ENCODE results near the gene KRTAP3-3.

DNA sequence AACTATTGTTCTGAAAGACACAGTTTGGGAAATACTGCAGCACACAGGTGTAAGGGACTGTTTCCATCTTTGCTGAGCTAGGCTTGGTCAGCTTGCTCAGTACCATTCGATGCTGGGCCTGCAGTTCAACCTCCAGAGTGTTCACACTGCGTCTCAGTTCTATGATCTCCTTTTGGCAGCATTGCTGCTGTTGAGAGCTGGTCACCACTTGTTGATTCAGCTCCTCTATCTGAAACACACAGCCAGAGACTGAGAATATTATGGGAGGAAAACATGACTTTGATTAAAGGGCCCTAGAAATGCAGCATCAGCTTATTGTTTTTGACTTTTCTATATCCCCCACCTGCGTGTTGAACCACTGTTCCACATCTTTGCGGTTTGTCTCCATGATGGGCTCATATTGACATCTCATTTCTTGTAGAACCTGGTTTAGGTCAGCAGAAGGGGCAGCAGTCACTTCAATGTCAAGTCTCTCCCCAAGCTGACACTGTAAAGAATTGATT is 31.9 kb downstream of the KRTAP3-3 start:
- TF ChIP-seq, protein P1, sequence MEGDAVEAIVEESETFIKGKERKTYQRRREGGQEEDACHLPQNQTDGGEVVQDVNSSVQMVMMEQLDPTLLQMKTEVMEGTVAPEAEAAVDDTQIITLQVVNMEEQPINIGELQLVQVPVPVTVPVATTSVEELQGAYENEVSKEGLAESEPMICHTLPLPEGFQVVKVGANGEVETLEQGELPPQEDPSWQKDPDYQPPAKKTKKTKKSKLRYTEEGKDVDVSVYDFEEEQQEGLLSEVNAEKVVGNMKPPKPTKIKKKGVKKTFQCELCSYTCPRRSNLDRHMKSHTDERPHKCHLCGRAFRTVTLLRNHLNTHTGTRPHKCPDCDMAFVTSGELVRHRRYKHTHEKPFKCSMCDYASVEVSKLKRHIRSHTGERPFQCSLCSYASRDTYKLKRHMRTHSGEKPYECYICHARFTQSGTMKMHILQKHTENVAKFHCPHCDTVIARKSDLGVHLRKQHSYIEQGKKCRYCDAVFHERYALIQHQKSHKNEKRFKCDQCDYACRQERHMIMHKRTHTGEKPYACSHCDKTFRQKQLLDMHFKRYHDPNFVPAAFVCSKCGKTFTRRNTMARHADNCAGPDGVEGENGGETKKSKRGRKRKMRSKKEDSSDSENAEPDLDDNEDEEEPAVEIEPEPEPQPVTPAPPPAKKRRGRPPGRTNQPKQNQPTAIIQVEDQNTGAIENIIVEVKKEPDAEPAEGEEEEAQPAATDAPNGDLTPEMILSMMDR (IDR thresholded peaks at IDR 0.05; ENCODE audit: control extremely low read depth in 1 of 3, insufficient read depth in 1 of 3, low read depth in 1 of 3, low read length in 3 of 3), result no peak
- TF ChIP-seq POLR2AphosphoS5 (IDR thresholded peaks at IDR 0.05; ENCODE audit: low read depth, low read length), result no peak
- no peak for TF ChIP-seq CHD2 (IDR thresholded peaks at IDR 0.05; ENCODE audit: low read length)
- no peak for TF ChIP-seq RBBP5 (IDR thresholded peaks at IDR 0.05; ENCODE audit: borderline replicate concordance, low read depth, low read length)
- no peak for TF ChIP-seq ATF3 (IDR thresholded peaks at IDR 0.05; ENCODE audit: insufficient read depth, low read depth, low read length)
- TF ChIP-seq TEAD4 (IDR thresholded peaks at IDR 0.05; ENCODE audit: low read depth, low read length), result no peak
- TF ChIP-seq CEBPB (IDR thresholded peaks at IDR 0.05; ENCODE audit: low read depth, low read length), result no peak
- no peak for TF ChIP-seq HDAC2 (IDR thresholded peaks at IDR 0.05; ENCODE audit: borderline replicate concordance in 1 of 2, low read depth in 2 of 2, low read length in 2 of 2)
- TF ChIP-seq ATF2 (IDR thresholded peaks at IDR 0.05; ENCODE audit: low read length), result no peak
- TF ChIP-seq EP300 (IDR thresholded peaks at IDR 0.05; ENCODE audit: borderline replicate concordance in 1 of 2, low read depth in 2 of 2, low read length in 2 of 2), result no peak
- TF ChIP-seq EZH2 (IDR thresholded peaks at IDR 0.05; ENCODE audit: low read depth, low read length, severe bottlenecking), result no peak
- TF ChIP-seq, protein P2, sequence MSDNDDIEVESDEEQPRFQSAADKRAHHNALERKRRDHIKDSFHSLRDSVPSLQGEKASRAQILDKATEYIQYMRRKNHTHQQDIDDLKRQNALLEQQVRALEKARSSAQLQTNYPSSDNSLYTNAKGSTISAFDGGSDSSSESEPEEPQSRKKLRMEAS (IDR thresholded peaks at IDR 0.05), result no peak
- TF ChIP-seq, protein P3, sequence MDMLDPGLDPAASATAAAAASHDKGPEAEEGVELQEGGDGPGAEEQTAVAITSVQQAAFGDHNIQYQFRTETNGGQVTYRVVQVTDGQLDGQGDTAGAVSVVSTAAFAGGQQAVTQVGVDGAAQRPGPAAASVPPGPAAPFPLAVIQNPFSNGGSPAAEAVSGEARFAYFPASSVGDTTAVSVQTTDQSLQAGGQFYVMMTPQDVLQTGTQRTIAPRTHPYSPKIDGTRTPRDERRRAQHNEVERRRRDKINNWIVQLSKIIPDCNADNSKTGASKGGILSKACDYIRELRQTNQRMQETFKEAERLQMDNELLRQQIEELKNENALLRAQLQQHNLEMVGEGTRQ (IDR thresholded peaks at IDR 0.05; ENCODE audit: low read length), result no peak
